ENCODE data around the gene FLNC.

- TF ChIP-seq CTCF (IDR thresholded peaks at IDR 0.05) (no peak), POLR2A (IDR thresholded peaks at IDR 0.05) (no peak)
These were observed 41.5 kb upstream of the FLNC start for GRCh38 chr7:128788446-128789412.

Measured in heart left ventricle (tissue), 13 donors.